NCI-H82 treated with DMSO at 0.1 percent for 48 hours (cell line): ENCODE measurements around the gene STBD1.
"Not testable (repeated sequence)": the region's sequence is repeated elsewhere in the genome, so short reads cannot be mapped to it uniquely, and the experiment has no call there.

ENCODE experiments used
- DNase-seq: peaks from one replicate; lab custom pipeline; 2025; ENCODE audit not compliant: unreplicated experiment; lab: John Stamatoyannopoulos, UW

The STBD1 gene

DNA sequence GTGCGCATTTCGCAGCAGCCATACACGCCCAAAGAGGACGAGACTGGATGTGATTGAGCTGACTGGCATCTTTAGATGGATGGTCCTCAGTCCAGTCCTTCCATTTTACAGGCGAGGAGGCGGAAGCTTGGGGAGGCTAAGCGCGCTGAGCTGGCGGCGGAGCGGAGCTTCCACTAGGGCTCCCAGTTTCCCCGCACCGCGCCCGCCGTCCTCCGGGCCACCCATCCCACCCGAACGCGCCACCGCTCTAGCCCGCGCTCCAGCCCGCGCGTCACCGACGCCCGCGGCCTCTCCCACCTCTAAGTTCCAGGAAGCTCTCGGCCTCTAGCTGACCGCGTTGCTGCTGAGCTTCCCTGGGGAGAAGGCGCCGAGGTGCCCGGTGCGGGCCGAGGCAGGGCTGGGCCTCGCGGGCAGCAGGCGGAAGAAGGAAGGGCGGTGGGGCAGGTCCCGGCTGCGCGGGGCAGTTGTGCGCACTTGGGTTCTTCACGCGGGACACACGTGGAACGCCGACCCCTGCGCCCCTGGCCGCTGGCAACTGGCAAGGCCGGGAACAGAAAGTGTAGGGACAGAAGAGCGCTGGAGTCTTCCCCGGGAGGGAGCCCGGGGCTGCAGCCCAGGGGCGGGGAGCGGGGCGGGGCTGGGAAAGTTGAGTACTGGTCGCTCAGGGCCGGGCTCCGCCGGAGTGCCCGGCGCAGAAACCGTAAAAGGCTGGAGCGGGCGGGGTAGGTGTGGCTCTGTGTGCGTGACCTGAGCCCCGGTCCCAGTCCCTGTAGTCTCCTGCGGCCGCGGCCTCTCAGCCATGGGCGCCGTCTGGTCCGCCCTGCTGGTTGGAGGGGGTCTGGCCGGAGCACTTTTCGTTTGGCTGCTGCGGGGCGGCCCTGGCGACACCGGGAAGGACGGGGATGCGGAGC, at the start of gene STBD1:
Gene STBD1, plus strand, starts transcription at position 763 of the 911 bp plus-strand sequence. Its CDS starts 37 bp downstream, at position 800.
- peak; percentile 21 for DNase-seq

DNA sequence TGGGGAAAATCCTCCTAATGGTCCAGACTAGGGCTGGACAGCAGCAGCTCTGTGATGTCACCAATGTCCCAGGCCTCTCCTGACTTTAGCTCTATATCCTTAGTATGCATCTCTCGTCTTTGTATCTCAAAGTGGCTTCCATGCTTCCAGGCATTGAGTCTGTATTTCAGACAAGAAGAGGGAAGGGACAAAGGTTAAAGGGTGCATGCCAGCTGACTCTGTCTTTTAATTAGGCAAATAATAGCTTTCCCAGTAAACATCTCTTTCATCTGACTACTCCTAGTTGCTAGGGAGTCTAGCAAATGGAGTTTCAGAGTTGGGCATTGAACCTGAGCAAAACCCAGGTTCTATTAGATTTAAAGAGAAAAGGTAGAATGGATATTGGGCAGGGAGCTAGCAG, 49.6 kb upstream of the STBD1 start:
- no peak for DNase-seq

DNA sequence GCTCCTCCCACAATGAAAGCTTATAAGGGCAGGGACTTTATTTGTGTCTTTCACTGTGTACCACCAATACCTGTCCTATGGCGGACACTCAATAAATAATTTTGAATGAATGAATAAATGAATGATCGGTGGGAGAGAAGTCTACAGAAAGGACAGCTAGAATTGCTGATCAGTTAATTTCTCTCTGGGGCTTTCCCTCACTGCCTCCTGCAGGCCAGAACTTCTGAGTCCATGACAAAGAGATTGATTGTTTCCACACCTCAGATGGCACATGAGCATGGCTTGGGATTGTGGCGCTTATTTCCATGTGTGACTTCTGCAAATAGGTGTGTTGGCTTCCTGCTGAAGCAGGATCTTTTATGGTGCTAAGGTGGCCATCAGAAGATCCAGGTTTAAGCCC, 48.7 kb upstream of the STBD1 start:
- no peak for DNase-seq

DNA sequence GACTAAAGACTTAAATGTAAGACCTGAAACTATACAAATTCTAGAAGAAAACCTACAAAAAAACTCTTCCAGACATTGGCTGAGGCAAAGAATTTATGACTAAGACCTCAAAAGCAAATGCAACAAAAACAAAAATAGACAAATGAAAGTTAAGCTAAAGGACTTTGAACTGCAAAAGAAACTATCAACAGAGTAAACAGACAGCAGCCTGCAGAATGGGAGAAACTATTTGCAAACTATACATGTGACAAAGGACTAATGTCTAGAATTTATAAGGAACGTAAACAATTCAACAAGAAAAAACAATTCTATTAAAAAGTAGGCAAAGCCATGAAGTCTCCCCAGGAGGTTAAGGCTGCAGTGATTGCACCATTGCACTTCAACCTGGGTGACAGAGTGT, 46.0 kb upstream of the STBD1 start:
- DNase-seq = no peak

DNA sequence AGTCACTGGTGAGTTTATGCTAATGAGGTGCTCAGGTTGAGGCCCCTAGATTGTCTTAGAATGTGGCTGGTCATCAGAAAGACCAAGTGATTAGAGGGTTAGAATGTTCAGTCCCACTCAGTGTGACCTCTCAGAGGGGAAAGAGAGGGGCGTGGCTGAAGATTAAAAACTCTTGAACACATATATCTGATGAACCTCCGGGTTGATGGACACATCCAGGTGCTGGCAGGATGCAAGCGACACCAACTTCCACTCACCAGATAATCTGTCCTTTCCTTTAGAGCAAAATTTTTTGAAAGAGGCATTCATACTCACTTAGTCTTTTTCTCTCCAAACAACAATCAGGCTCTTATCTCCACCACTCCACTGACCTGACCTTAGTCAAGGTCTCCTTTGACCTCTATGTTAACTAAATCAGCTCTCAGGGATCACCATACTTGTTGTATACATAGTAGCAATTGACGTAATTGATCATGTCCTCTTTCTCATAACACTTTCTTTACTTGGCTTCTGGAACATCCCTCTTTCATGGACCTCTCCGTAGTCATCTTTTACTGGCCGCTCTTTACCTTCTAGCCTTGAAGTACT, 40.8 kb upstream of the STBD1 start:
- DNase-seq = no peak

DNA sequence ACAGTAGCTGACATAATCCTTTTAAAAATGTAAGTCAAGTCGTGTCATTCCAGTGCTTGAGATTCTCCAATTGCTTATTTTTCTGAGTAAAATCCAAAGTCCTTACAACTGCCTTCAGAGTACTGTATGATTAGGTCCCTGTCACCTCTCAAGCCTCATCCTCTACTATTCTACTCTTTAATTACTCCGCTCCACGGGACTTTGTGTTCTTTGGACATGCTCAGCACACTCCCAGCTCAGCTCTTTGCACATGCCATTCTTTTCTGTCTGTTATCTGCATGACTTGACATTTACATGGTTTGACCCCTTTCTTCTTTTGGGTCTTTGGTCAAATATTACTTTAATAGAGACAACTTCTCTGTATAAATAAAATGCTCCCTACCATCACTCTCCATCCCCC, 39.9 kb upstream of the STBD1 start:
- DNase-seq = no peak

DNA sequence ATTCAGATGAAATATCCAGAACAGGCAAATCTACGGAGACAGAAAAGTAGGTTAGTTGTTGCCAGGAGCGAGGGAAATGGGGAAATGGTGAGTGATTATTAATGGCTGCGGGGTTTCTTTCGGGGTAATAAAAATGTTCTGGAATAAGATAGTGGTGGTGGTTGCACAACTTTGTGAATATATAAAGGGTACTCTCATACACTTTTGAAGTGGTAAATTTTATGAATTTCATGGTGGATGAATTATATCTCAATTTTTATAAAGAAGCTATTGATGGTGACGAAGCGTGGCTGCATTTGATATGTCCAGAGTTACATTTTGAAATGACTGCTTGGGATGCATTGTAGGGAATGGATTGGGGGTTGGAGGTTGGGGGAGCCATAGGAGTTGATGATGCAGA, 38.7 kb upstream of the STBD1 start:
- no peak for DNase-seq

DNA sequence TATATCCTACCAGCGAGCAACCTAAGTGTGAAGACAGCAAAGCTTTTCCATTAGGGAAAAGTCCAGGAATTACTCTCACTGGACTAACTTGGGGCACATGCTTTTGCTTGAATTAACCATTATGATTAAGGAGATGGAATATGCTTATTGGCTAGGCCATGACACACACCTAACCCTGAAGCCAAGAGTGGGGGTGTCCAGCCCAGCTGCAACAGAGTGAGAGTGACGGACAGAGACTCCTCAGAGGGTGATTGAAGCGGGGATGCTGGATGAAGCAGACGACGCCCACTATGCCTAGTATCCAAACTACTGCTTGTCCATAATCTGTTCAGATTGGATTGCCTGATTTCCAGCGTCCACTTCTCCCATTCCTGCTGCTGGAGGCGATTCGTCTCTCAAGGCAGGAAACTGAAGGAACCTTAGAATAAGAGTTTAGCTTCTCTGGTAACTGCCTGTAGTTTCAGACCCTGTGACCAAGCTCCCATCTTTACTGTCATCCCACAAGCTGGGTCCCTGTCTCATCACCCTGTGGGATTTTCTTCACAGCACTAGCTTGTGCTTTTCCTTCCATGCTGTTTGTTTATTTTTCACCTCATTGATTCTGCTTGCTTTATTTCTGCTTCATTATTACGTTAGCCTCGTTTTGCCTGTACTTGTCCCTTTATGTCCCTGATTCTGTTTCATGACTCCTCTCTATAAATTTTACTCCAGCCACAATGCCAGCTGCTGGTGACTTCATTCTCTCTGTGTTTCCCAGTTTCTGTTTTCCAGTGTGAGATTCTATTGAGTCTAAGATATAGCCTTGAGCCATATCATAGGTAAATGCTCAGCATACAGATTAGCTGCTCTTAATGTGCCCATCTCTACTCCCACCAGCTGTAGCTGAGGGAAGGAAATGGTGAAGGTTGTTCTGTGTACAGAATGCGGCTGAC, 36.0 kb upstream of the STBD1 start:
- no peak for DNase-seq

DNA sequence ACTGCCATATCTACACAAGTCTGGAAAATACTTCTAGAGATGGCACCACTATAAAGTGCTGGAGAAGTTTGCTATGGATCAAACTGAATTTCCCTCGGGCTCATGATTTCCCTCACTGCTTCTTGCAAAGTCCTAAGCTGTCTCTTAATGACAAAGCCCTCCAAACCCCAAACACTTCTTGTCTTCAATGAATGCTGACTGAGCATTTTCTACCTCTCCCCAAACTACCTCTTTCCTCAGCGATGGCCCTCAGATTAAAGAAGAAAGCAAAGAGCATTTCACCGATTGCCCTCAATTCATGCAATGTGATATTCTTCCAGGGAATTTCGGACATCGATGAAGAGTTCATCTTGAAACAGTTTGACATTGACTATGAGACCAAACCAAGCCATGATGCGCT, 35.3 kb upstream of the STBD1 start:
- no peak for DNase-seq

DNA sequence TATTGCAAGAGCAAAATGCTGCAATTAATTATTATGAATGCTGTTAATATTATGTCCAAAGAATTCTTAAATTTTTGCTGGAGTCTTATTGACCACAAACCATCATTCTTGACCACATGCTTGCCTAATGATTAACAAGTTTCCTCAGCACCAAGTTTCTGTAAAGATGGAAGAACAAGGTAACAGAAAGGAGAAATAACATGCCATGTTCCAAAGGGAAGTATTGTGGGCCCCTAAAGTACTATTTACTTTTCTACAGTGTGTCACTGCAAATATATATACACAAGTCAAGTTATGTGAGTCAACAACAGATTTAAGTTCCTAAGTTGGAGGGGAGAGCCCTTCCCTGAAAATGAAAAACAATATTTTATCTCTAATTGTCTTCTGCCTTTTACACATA, 34.5 kb upstream of the STBD1 start:
- no peak for DNase-seq

DNA sequence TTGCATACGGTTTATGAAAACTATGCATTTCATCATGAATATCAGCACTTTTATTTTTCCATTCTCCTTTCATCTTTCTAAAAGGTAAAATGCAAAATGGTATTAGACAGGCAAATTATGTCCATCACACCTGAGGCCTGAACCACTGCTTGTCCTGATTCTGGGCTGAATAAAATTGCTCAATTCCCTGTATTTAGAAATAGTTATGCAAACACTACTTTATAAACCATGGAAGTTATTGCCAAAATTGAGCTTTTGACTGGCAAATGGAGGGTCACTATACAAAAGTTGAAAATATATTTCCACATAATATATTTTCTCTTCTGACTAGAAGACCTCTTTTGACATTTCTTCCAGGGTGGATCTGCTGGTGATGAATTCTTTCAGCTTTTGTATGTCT, 34.0 kb upstream of the STBD1 start:
- no peak for DNase-seq

DNA sequence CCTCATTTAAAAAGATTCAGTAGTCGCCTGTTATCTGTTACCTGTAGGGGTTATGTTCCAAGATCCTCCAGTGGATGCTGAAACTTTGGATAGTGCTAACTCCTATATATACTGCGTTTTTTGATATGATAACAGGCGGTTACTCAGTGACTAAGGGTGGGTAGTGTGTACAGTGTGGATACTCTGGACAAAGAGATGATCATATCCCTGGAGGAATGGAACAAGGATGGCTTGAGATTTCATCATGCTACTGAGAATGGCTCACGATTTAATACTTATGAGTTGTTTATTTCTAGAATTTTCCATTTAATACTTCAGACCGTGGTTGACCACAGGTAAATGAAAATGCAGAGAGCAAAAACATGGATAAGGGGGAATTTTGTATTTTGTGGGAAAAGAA, 33.5 kb upstream of the STBD1 start:
- DNase-seq = no peak

DNA sequence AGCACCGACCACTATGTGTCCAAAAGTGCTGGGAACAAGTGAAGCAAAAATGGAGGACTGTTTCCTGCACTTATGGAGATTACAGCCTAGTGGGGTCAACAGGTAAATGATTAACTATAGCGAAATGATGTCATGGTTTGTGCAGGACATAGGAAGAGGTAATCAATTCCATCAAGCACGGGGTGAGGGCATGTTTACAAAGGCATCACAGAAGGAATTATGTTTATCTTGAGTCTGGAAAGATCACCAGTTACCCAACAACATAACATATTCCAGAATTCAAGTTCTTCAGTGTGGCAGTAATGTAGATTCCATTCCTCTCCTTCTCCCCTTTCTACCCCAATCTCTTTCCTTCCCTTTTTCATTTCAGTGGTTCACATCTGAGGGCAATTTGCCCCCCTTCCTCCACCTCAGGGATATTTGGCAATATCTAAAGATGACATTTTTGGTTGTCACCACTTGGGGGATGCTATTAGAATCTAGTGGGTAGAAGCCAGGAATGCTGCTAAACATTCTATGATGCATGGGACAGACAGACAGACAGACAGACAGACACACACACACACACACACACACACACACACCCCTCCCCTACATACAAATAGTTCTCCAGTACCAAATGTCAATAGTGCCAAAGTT, 30.9 kb upstream of the STBD1 start:
- no peak for DNase-seq

DNA sequence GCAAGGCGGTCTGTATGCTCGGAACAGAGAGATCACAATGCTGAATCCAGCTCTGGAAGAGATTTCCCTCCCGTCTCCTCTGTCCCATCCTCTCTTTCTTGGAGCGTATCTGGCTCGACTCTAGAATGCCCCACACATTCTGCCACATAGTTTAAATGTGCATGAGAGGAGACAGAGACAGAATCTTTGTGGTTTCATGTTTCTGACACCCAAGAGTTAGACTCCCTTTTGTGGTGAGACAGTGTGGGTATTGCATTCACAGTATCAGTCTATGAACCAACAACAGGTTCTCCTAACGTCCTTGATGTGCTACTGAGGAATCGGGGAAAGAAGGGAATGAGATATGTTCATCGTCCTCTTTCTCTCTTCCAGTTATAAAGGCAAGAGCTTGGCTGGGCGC, 29.7 kb upstream of the STBD1 start:
- DNase-seq = no peak

DNA sequence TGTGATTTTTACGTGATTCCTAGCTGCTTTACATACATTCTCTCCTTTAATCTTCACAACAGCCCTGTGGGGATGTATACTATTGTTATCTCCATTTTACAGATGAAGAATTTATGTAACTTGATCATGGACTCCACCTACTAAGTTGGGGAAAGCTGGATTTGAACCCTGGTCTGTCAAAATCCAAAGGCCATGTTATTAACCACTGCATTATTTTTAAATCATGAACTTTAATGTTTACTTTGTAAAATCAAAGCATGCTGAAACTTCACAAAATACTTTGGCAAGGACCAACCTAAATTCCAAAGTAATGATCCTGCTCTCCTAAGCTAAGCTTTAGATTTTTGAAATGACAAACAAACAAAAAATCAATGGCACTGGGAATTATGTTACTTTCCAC, 28.9 kb upstream of the STBD1 start:
- no peak for DNase-seq

DNA sequence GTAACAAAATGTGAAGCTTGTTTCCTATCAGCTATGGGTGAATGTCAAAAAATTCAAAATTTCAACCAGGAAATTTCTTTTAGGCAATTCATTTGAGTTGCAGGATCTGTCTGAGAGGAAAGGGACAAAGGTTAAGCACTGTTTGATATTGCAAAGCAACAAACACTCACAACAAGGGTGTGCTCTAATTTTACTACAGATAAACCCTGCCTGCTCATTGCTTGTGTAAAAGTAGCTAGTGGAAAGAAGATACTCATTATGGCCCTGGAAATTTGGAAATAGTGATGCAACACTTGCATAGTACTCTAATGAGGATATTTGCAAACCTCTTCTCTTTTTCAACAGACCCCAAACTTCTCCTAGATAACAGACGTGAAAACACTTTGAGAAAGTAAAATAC, 27.9 kb upstream of the STBD1 start:
- DNase-seq = no peak

DNA sequence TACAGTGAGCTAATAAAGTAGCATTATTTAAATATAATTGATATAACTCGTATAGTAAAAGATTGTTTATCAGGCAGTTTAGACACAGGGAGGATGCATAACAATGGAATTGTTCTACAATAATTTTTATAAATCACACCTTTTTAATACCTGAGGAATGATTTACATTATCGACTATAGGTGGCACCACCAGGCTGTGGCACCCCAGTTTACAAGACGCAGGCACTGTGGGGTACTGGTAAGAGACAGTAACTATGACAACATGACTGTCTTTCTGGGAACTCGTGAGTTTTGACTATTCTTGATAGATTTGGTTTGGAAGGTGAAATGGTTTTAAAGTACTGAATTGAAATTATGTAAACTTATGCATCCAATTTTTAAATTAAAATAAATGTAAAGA, 27.1 kb upstream of the STBD1 start:
- DNase-seq = no peak

DNA sequence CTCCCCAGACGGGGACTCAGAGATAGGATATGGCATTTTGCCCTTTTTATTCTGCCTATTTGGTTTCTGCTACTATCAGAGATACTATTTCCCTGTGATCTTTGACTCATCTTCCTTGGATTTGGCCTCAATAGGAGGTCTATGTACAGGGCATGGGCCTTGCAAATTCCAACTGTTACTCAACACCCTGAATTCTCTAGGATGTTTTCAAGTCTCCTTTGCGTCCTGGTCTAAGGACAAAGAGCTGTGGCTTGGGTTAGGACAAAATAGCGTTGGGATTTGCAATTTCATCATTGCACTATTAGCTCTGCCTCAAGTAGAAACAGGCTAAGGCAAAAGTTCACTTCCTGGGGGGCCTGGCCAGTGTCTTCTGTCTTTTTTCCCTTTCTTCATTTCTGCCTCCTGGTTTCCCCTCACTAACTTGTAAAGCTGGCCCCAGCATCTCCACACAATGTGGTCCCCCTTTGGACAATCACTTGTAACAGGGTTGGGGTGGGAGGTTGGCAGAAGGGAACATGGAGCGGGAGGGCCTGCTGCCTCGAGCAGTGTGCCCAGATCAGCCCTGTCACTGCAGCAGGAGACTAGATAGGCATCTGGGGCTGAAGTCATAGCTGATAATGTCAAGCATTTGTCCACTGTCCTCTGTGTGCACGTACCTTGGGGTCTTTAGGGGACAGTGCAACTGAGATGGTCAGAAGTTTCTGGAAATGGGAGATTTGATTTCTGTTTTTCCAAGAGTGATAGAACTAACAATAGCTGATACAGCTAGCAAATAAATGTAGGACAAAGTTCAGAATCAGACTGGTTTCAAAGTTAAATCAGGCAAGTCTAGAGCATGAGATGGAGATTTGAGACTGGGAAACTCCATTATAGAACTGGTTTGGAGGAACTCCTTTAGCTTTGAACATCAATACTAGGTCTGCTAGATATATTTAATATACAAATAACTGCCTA, 25.8 kb upstream of the STBD1 start:
- DNase-seq = no peak

DNA sequence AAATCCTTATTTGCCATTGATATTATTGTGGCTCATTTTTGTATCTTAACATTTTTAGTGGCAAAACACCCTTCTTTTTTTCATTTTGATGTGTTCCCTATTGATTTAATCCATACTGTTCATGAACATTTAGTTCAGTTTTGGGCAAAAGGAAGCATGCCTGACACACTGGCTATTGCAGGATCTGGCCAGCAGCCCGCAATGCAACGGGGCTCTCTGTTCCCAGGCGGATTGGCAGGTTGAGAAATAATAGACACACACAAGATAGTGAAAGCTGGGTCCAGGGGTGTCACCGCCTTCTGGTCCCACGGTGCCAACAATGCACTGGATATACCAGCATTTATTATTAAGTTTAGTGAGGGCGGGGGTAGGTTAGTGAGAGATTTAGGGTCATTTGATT, 24.9 kb upstream of the STBD1 start:
- DNase-seq = not testable (repeated sequence)
